HG02642 (cell line): ENCODE measurements around the gene PUS3.
"Not testable (repeated sequence)": the region's sequence is repeated elsewhere in the genome, so short reads cannot be mapped to it uniquely, and the experiment has no call there.

Source experiments
- ATAC-seq: cut with Tn5 transposase; IDR thresholded peaks from one replicate; pipeline ENCODE4 v1.9.1; 2021; ENCODE audit warnings: mild to moderate bottlenecking; ENCODE audit not compliant: unreplicated experiment, poor library complexity

The PUS3 gene

GRCh38 chr11:125873881-125874555 lies 29.0 kb downstream of the PUS3 start:
- ATAC-seq: no peak

GRCh38 chr11:125872138-125872491 lies 30.9 kb downstream of the PUS3 start:
- no peak for ATAC-seq

GRCh38 chr11:125871391-125872137 lies 31.4 kb downstream of the PUS3 start:
- no peak for ATAC-seq

- ATAC-seq: no peak
These were observed 33.5 kb downstream of the PUS3 start for GRCh38 chr11:125869521-125869920.

GRCh38 chr11:125865354-125865753 lies 37.7 kb downstream of the PUS3 start:
- not testable (repeated sequence) for ATAC-seq

- ATAC-seq: not testable (repeated sequence)
These were observed 40.2 kb downstream of the PUS3 start for GRCh38 chr11:125862786-125863185.

GRCh38 chr11:125857670-125858069 lies 45.3 kb downstream of the PUS3 start:
- not testable (repeated sequence) for ATAC-seq

GRCh38 chr11:125846188-125846587 lies 56.8 kb downstream of the PUS3 start:
- no peak for ATAC-seq
